Activated CD8-positive, alpha-beta memory T cell treated with anti-CD3 and anti-CD28 coated beads, Interleukin-2, amount 50 U/mL, for 24 hours (primary cell): ENCODE results near the gene TMEM244.
"Not testable (repeated sequence)": the region's sequence is repeated elsewhere in the genome, so short reads cannot be mapped to it uniquely, and the experiment has no call there.

Experiments used
- DNase-seq: peaks from one replicate; pipeline ENCODE4 v3.0.0-alpha.2; 2020; ENCODE audit errors: extremely low read depth

TMEM244 gene

GRCh38 chr6:129812145-129812777, 48.9 kb downstream of the TMEM244 start:
- no peak for DNase-seq

- DNase-seq: not testable (repeated sequence)
Measured at GRCh38 chr6:129807141-129807540, 54.0 kb downstream of the TMEM244 start.

DNA sequence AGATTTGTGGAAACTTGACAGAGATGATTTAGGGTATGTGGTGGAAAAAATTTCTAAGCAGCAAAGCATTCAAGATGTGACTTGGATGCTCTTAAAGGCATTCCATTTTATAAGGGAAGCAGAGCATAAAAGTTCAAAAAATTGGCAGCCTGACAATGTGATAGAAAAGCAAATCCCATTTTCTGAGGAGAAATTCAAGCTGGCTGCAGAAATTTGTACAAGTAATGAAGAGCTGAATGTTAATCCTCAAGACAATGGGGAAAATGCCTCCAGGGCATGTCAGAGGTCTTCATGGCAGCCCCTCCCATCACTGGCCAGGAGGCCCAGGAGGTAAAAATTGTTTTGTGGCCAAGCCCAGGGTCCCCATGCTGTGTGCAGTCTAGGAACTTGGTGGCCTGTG, 58.2 kb downstream of the TMEM244 start:
- not testable (repeated sequence) for DNase-seq

GRCh38 chr6:129801909-129802308, 59.2 kb downstream of the TMEM244 start:
- DNase-seq: no peak

GRCh38 chr6:129795261-129795660, 65.9 kb downstream of the TMEM244 start:
- no peak for DNase-seq

GRCh38 chr6:129793447-129793846, 67.7 kb downstream of the TMEM244 start:
- no peak for DNase-seq

DNA sequence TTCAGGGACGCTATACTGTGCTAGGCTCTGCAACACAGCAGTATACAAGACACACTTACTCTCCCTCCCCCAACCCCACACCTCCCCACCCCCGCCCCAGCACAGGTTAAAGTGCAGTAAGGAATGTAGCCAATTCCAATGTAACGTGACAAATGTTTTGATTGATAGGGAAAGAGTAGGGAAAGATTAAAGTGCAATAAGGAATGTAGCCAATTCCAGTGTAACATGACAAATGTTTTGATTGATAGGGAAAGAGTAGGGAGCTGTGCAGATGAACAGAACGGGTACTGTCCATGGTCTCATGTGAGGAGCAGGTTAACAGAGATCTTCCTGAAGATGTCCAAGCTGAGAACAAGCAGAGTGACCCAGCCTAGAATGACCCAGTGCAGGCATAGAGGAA, 69.1 kb downstream of the TMEM244 start:
- DNase-seq: no peak

GRCh38 chr6:129790785-129791184, 70.3 kb downstream of the TMEM244 start:
- no peak for DNase-seq

DNA sequence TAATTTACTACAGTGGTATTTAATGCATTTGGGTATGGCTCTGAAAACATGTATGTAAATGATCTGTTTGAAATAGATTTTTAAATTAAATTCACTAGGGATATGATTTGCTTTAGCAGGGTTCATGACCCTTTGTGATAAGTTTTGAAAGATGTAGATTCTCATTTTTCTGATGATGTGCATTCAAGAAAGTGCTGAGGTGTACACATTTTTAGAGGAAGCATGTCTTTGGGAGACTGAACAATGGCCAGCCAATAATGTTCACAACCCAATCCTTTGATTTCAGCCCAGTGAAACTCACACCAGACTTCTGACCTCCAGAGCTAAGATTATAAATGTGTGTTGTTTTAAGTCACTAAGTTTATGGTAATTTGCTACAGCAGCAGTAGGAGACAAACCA, 71.1 kb downstream of the TMEM244 start:
- DNase-seq: no peak

DNA sequence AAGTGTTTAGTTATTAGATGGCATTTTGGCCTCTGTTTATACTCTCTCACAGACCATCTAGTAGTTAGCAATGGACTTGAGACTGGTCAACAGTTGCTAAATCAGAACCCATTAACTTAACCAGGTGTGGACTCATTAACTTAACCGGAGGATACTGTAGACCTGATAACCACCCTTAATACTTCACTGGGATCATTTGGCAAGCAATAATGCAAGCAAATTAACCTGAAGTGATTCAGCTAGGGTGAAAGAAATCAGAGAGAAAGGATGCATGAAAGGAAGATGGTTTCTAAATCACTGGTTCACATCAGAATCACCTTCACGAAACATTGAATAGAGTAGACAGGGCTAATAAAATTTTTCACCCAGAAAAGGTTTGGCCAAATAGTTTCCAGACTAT, 73.3 kb downstream of the TMEM244 start:
- no peak for DNase-seq

- DNase-seq: no peak
Measured at GRCh38 chr6:129786548-129786947, 74.6 kb downstream of the TMEM244 start.

DNA sequence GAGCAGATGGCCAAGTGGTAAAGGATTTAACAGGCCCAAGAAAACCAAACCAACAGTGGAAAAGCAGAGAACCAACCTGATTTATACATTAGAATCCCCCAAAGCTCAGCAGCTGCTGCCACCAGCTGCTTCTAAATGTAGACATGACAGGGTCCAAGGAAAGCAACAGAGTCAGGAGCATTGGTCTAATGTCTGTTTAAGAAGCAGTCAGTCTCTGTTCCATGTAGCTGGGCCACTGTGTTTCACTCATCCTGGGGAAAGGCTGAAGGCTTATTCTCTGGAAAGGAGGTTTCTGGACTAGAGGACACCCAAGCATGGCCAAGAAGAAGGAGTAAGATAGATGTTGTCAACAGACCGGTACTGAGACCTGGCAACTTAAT, 75.4 kb downstream of the TMEM244 start:
- no peak for DNase-seq

DNA sequence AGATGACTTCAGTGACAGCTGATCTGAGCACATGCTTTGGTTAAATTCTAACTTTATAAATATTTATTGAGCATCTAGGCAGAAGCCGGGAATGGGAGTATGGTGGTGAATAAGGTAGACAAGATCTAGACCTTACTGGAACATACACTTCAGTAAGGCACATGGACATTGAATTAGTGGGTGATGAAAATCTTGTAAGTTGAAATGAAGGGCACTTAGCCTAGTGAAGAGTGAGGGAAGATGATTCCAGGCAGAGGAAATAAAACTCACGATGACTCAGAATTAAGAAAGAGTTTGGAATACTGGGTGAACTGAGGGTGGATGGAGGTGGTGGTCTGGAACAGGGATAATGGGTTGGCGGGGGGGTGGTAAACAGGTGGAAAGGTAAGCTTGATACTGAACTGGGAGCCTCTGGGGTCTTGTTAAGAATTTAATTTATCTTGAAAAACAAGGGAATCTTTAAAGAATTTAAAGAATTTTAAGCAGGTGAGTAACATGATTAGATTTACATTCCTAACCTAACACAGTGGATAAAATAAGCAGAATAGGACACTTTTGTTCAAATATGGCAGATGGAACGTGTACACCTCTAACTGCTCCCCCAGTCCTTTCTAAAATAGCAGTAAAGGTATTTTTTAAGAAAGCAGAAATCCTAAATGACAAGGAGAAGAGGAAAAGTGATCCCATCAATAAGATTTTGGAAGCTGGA, 75.9 kb downstream of the TMEM244 start:
- no peak for DNase-seq
